Measurements from ENCODE around the gene PIK3AP1.
"Not testable (repeated sequence)": the region's sequence is repeated elsewhere in the genome, so short reads cannot be mapped to it uniquely, and the experiment has no call there.

Gene PIK3AP1

GRCh38 chr10:96720422-96721206, at the start of gene PIK3AP1:
Gene PIK3AP1, minus strand, starts transcription at chr10:96720514. Its CDS starts 120 bp downstream, at chr10:96720394.
- DNase-seq = peak; percentile 80 to 81

DNA sequence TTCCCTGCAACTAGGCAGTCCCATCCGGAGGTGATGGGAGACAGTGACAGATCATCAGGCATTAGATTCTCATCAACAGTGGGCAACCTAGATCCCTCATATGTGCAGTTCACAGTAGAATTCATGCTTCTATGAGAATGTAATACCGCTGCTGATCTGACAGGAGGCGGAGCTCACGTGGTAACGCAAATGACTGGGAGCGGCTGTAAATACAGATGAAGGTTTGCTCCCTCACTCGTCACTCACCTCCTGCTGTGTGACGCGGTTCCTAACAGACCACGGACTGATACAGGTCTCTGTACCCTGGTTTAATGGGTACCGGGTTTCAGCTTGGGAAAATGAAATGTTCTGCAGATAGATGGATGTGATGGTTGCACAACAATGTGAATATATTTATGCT, 47.8 kb upstream of the PIK3AP1 start:
- DNase-seq = no peak

DNA sequence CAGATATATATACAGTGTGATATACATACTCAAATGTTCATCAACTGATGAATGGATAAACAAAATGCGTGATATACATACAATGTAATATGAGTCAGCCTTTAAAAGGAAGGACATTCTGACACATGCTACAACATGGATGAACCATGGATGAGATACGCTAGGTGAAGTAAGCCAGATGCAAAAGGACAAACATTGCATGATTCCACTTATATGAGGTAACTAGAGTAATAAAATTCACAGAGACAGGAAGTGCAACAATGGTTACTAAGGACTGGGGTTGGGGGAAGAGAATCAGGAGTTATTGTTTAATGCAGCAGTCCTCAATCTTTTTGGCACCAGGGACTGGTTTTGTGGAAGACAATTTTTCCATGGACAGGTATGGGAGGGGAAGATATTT, 47.3 kb upstream of the PIK3AP1 start:
- DNase-seq = no peak

DNA sequence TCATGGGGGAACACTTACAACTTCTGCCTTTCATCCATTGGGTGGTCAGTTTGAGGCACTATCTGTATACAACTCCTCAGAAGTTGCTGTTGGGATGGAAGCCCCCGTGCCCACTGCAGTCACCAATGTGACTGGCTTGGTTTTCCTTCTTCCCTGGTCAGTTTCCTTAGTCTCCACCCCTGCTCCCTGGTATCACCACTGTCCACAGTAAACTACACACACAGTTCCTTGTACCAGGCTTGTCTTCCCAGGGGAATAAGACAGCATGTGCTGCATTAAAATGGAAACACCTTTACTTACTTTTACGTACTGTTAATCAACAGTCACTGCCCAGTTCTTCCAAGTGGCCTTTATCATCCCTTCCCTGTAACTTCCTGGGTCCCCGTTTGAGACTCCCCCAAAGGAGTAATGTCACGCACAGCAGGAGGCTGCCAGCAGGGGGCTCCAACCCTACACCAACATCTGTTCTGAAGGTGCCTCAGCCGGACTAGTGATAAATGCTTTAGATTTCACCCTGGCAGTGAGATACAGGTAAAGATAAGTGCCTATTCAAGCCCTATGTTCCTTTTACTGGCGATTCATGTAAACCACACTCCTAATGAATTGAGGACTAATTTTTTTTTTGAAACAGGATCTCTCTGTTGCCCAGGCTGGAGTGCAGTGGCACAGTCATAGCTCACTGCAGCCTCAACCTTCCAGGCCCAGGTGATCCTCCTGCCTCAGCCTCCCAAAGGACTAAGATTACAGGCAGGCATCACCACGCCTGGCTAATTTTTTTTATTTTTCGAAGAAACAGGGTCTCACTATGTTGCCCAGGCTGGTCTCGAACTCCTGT, 45.3 kb upstream of the PIK3AP1 start:
- peak; percentile 82 to 85 for DNase-seq

DNA sequence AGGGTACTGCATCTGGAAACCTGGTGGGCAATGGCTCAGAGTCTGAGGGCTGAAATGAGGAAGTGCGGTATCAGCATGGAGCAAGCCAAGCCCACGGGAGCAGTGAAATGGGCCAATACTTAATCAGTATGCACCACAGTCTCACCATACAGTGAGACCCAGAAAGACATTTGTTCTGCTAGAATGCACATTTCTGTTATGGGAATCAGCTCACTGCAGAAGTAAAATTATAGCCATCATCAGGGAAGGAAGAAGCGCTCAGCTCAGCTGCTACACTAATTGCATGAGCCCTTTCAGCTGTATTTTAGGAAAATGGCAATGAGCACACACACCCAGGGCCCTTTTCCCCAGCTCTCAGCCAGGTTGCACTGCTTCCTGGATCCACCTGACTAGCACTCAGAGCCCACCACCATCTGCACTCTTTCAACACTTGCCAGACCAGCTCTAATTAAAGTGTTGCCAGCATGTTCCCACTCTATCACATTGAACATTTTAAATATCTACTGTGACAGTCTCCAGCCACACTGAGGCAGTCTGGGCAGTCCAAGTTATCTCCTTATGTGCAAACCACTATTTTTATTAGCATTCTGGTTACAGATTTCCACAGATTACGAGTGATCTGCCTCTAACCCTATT, 44.2 kb upstream of the PIK3AP1 start:
- peak; percentile 39 to 49 for DNase-seq

GRCh38 chr10:96758423-96758822, 38.1 kb upstream of the PIK3AP1 start:
- DNase-seq = peak; percentile 99

DNA sequence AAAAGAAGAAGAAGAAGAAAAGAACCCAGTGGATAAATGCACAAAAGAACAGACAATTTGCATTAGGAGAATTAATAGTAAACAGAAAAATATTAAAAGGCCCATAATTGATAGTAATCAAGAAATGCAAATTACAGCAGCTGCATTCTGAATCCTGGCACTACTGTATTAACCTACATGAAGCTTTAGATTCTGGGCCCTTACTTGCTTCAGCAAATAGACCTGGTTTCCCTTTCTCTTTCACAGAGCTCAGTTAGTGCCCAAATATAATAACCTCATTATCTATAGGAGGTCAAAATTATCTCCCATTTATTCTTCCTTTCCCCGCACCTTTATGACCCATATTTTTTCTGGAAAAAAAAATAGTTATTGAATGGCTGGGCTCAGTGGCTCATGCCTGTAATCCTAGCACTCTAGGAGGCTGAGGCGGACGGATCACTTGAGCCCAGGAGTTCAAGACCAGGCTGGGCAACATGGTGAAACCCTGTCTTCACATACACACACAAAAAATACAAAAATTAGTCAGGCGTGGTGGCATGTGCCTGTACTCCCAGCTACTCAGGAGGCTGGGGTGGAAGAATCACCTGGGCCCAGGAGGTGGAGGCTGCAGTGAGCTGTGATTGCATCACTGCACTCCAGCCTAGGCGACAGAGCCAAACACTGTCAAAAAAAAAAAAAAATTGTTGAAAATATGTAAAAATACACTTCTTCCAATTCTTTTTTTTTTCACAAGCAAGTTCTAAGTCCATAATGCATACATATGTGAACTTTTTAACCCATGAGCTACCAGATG, 36.0 kb upstream of the PIK3AP1 start:
- DNase-seq = no peak

DNA sequence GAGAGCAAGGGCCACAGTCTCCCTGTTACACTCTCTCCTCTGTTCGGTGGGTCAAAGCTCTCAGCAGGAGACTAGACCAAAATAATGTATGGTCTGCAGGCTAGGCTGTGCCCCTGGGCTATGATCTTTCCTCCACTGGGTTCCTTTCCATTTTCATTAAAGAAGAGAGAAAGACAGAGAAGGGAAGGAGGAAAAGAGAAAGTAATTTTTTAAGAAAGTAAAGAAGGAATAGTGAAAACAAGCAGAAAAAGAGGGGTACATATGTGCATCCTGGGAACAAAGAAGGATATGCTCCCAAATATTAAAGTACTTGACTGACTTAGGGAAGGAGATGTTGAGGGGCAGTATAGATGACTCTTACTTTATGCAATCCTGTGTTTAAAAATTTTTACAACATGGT, 33.6 kb upstream of the PIK3AP1 start:
- DNase-seq = no peak

DNA sequence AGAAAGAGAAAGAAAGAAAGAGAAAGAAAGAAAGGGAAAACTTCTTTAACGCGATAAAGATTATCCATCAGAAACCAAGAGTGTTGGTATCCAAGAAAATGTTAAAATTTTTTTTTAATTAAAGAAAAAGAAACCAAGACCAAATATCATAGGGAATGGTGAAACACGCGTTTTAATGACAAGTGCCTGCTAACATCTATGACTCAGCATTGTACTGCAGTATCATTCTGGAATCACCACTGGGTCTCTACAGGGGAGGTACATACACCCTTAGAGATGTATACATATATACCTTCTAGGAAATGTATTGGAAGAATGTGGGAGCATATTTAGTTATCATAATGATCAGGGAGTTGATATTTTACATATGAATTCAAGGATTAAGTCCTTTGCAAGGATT, 32.1 kb upstream of the PIK3AP1 start:
- DNase-seq = no peak

GRCh38 chr10:96750316-96750715, 30.0 kb upstream of the PIK3AP1 start:
- DNase-seq = not testable (repeated sequence)

DNA sequence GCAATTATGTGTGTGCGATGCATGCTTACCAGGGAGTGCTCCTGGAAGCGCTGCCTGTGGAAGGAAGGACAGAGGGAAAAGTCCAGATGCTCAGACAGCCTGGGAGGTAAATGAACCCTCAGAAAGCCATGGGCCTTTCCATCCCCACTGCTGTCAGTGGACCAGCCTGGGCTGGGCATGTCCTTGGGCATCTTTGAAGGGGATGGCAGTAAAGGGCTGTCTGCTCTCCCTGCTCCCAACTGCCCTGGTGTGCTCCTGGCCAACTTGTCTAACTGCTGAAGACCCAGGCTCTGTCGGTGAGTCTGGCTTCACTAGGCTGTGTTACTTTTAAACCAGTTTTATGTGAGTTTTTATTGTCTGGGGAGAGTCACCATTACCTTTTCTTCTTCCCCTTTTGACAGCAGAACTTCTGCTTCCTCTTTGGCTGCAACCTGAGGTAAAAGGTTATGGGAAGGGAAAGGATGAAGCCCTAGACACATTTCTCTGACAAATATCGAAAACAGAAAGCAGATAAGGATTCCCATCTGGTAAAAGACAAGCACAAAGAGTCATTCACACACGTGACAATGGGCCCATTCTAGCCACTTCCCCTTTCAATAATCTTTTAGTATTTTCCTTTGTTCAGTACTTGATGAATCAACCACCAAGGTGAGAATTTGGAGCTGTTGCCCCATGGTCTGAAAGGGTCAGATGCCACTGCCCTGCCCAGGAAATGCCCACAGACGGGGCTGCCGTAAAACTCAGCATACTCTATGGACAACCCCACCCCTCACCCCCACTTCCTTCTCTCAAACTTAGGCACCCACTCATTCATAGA, 27.6 kb upstream of the PIK3AP1 start:
- DNase-seq = peak; percentile 79 to 91

- DNase-seq = no peak
Measured at GRCh38 chr10:96746503-96746902, 26.2 kb upstream of the PIK3AP1 start.

- no peak for DNase-seq
Measured at GRCh38 chr10:96745950-96746349, 25.6 kb upstream of the PIK3AP1 start.

GRCh38 chr10:96743988-96744585, 23.8 kb upstream of the PIK3AP1 start:
- DNase-seq = peak; percentile 80 to 84

DNA sequence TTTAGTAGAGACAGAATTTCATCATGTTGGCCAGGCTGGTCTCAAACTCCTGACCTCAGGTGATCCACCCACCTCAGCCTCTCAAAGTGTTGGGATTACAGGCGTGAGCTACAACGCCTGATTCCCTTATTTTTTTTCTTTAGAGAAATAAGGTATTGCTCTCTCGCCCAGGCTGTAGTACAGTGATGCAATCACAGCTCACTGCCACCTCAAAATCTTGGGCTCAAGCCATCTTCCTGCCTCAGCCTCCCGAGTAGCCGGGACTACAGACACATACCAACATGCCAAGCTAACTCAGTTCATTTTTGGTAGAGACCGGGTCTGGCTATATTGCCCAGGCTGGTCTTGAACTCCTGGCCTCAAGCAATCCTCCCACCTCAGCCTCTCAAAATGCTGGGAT, 21.2 kb upstream of the PIK3AP1 start:
- not testable (repeated sequence) for DNase-seq

- DNase-seq = peak; percentile 100
Measured at GRCh38 chr10:96740579-96741281, 20.4 kb upstream of the PIK3AP1 start.

DNA sequence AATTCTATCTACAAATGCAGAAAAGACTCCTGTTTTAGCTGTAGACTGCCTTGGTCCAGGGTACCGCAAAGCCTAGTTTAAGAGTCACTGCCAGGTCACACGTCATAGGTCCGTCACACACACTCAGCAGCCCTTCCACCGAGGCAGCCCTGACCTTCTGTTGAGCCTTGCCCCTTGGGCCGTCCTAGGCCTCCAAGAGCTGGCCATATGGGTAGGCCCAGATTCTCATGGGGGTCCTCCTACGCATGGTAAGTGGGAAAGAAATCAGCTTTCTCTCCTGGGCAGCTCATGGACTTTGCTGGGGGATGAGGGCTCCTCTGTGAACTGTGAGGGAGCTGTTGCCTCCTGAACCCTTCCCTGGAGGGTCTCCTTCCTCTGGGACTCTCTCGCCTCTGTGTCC, 19.8 kb upstream of the PIK3AP1 start:
- no peak for DNase-seq

DNA sequence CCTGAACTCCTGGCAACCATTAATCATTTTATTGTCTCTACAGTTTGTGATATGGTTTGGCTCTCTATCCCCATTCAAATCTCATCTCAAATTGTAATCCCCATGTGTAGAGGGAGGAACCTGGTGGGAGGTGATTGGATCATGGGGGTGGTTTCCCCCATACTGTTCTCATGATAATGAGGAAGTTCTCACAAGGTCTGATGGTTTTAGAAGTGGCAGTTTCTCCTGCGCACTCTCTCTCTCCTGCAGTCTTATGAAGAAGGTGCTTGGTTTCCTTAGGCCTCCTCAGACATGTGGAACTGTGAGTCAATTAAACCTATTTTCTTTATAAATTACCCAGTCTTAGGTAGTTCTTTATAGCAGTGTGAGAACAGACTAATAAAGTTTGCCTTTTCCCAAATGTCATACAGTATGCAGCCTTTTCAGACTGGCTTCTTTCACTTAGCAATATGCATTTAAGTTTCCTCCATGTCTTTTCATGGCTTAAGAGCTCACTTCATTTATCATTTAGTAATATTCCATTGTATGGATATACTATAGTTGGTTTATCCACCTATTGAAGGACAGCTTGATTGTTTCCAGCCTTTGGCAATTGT, 17.1 kb upstream of the PIK3AP1 start:
- DNase-seq = peak; percentile 83 to 85

DNA sequence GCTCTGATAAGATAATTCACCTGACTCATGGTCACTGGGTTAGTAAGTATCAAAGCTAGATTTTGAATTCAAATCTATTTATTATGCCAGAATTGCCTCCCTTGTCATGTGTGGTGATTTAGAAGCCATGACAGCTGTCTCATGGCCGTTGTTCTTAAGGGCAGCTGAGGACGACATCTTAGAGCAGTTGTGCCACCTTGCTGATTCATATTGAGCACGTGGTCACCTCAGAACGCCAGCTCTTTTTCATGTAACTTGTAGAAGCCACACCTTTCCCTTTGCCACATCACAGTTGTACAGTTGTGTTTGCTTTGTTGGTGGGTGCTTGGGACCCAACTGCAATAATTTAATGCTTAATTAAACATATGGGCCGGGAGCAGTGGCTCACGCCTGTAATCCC, 4.3 kb upstream of the PIK3AP1 start:
- no peak for DNase-seq

- no peak for DNase-seq
Measured at GRCh38 chr10:96721207-96721572, 876 bp upstream of the PIK3AP1 start.

All from Kasumi-1 (cell line).